Lung (tissue), 12 donors: ENCODE results near the gene PMPCA. TPM values are rescaled to one million over a fixed set of nuclear protein-coding genes. Genes with fewer than 3 reads are reported as not detected.

ENCODE experiments used
- ATAC-seq: fragments of 200-7000 bp; cut with Tn5 transposase; one replicate; pipeline ENCODE4 v1.9.1; 2020; ENCODE audit warnings: moderate number of reproducible peaks; ENCODE audit not compliant: insufficient read depth, low FRiP score
- DNase-seq, 3 donors: peaks; one replicate each; pipeline ENCODE4 v3.0.0-alpha.2; 2013 to 2017
- H3K27ac ChIP-seq, 2 donors: one replicate each; pipeline ENCODE4 v1.5.1; 2013; ENCODE audit warnings: mild to moderate bottlenecking in 2 of 2, moderate library complexity in 2 of 2, control low read depth in 1 of 2, inconsistent platforms in 1 of 2, low read depth in 1 of 2, low read length in 1 of 2
- H3K27me3 ChIP-seq, 3 donors: one replicate each; pipeline ENCODE4 v1.5.1; 2013; ENCODE audit warnings: low read length in 2 of 3; ENCODE audit not compliant: control insufficient read depth in 3 of 3, insufficient read depth in 3 of 3
- H3K36me3 ChIP-seq, 4 donors: one replicate each; pipeline ENCODE4 v1.5.1; 2013; ENCODE audit warnings: low read length in 4 of 4, mild to moderate bottlenecking in 1 of 4, moderate library complexity in 1 of 4; ENCODE audit not compliant: control insufficient read depth in 4 of 4, insufficient read depth in 4 of 4
- H3K4me1 ChIP-seq, 5 donors: one replicate each; pipeline ENCODE4 v1.5.1; 2013; ENCODE audit warnings: low read length in 5 of 5, mild to moderate bottlenecking in 2 of 5, moderate library complexity in 1 of 5; ENCODE audit not compliant: control insufficient read depth in 5 of 5, insufficient read depth in 5 of 5
- H3K4me3 ChIP-seq: one replicate; pipeline ENCODE4 v1.5.1; 2013; ENCODE audit warnings: mild to moderate bottlenecking, control low read depth, moderate library complexity
- H3K9ac ChIP-seq, 2 donors: one replicate each; pipeline ENCODE4 v1.5.1; 2013; ENCODE audit warnings: low read length in 2 of 2, control low read depth in 1 of 2; ENCODE audit not compliant: insufficient read depth in 1 of 2
- H3K9me3 ChIP-seq, 4 donors: one replicate each; pipeline ENCODE4 v1.5.1; 2013; ENCODE audit warnings: low read length in 3 of 4, mild to moderate bottlenecking in 1 of 4, moderate library complexity in 1 of 4; ENCODE audit not compliant: control insufficient read depth in 4 of 4, insufficient read depth in 3 of 4
- CTCF ChIP-seq: IDR thresholded peaks from 2 replicates; pipeline ENCODE4 v1.5.1; 2012; ENCODE audit warnings: mild to moderate bottlenecking; ENCODE audit errors: control extremely low read depth, extremely low read depth
- WGBS, 2 donors: extraction: QIAGEN DNeasy Blood & Tissue Kit; methylation state at CpG; one replicate each; pipeline ENCODE4 v1.1.7; 2013; 5-methylcytosine and 5-hydroxymethylcytosine counted together
- polyA plus RNA-seq, 2 donors: library from polyadenylated mRNA; stranded (reverse); fragments of 200-250 nt; gene quantifications; one replicate each; pipeline ENCODE4 v1.2.1, GENCODE V29; 2013
- total RNA-seq, 2 donors: library from RNA; depleted of rRNA in 1 of 2; stranded (reverse); fragments of >200 nt in 1 of 2; gene quantifications; one replicate each; pipeline ENCODE4 v1.2.1, GENCODE V29; 2014 to 2021
- donor health status: control.
- donor health status: control.
- donor health status: Bipolar disorder and iron deficiency.
- donor health status: healthy.
- donor health status: DM: yes; HTN: yes; CAD: no.

Gene PMPCA
- total and polyA plus RNA-seq, 4 donors: 26.5 to 46.7 (median 40.5) TPM

DNA sequence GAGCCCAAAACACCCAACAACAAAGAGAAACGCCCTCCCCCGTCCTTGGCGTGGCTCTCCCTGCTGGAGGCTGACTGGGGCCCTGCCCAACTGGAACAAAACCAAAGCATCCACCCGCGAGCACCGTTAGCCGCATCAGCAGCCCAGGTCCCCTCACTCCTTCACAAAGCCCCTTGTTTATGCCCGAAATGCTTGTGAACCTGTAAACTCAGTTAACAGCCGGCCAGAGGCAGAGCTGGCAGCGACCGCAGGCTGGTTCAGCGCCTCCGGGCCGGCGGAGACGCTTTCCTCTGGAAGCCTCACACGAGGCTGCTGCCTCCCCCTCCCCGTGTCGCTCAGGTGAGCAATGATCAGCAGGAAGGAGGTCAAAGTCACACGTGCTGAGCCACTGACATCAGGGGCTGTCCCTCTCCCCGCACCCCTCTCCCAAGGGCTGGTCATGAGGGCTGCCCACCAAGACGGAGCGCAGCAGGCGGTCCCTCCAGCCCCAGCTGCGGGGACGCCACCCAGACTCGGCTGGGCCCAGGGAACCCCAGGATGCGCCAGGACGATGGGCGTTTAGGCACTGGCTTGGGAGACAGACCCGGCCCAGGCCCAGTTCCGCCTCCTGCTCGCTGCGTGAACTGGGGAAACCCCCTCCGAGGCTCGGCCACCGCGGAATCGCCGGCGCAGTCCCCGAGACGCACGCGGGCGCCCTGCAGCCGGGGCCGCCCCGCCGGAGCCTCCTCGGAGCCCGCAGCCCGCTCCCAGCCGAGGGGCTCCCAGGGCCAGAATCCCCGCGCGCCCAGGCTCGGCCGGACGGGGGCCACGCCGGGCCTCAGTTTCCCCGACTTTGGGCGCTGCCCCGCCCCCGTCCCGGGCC is 11.1 kb upstream of the PMPCA start:
- TF ChIP-seq CTCF: no peak
- Histone ChIP-seq H3K4me3 (peak overlapping the region; percentile 93), H3K9me3 (no peaks in the 10 kb centered on the region), H3K27ac (peak overlapping the region; percentile 54 to 57), H3K4me1 (peaks cover 0 to 15% (median 8%) of the 10 kb centered on the region in 5 donors), H3K27me3 (no peaks in the 10 kb centered on the region), H3K9ac (peak overlapping the region in 1 of 2 donors; percentile 61), H3K36me3 (peaks cover 3 to 38% (median 9%) of the 10 kb centered on the region in 4 donors)
- ATAC-seq (no peak), DNase-seq (no peak)
- 2 to 4% methylated on average over 61 to 67 of the region's 67 CpGs for WGBS, 2 donors

GRCh38 chr9:136400038-136400834 is 10.2 kb upstream of the PMPCA start, which contains the start of gene SNAPC4:
TSS of gene SNAPC4 (minus strand) at chr9:136400170. CDS start at chr9:136398428, 1,742 bp downstream.
- ATAC-seq (peak; percentile 96), DNase-seq (peak; percentile 88 to 93 (median 91))
- Histone ChIP-seq H3K36me3 (peaks cover 0 to 35% (median 7%) of the 10 kb centered on the region in 4 donors), H3K4me1 (peaks cover 0 to 15% (median 8%) of the 10 kb centered on the region in 5 donors), H3K27ac (peak within 1 kb of the TSS; percentile 54 to 57), H3K9ac (peak within 1 kb of the TSS; percentile 61 to 71), H3K27me3 (no peaks in the 10 kb centered on the region), H3K9me3 (no peaks in the 10 kb centered on the region), H3K4me3 (peak within 1 kb of the TSS; percentile 93)
- WGBS, 2 donors: 6 to 9% methylated on average over 64 to 71 of the region's 71 CpGs
- peak; percentile 90 for TF ChIP-seq CTCF

- H3K27me3 ChIP-seq: no peaks in the 10 kb centered on the region
- H3K27ac ChIP-seq: no peak overlapping the region
- no peaks in the 10 kb centered on the region for H3K9me3 ChIP-seq
- no peak overlapping the region for H3K4me3 ChIP-seq
- ATAC-seq: no peak
- no peak overlapping the region for H3K9ac ChIP-seq
- no peak for DNase-seq
- WGBS, 2 donors: 94 to 97% methylated on average over 18 of the region's 18 CpGs
- peaks cover 0 to 29% (median 8%) of the 10 kb centered on the region in 4 donors for H3K36me3 ChIP-seq
- peaks cover 0 to 15% (median 8%) of the 10 kb centered on the region in 5 donors for H3K4me1 ChIP-seq
- no peak for TF ChIP-seq CTCF
Measured at GRCh38 chr9:136401173-136401922, 9.1 kb upstream of the PMPCA start.
